Stomach smooth muscle (tissue), 2 donors: ENCODE measurements around the gene KCNG2.

ENCODE experiments used
- H3K27ac ChIP-seq: one replicate; pipeline ENCODE4 v1.7.0; 2013; ENCODE audit warnings: mild to moderate bottlenecking, low read length, inconsistent platforms
- H3K27me3 ChIP-seq, 2 donors: one replicate each; pipeline ENCODE4 v1.7.0; 2013; ENCODE audit warnings: low read length in 2 of 2; ENCODE audit not compliant: insufficient read depth in 2 of 2, control insufficient read depth in 1 of 2
- H3K36me3 ChIP-seq, 2 donors: one replicate each; pipeline ENCODE4 v1.7.0; 2013; ENCODE audit warnings: low read length in 2 of 2; ENCODE audit not compliant: control insufficient read depth in 2 of 2, insufficient read depth in 2 of 2
- H3K4me1 ChIP-seq: one replicate; pipeline ENCODE4 v1.7.0; 2013; ENCODE audit warnings: low read length; ENCODE audit not compliant: control insufficient read depth, insufficient read depth
- H3K4me3 ChIP-seq, 2 donors: one replicate each; pipeline ENCODE4 v1.7.0; 2013; ENCODE audit warnings: low read length in 2 of 2
- H3K9ac ChIP-seq, 2 donors: one replicate each; pipeline ENCODE4 v1.7.0; 2013; ENCODE audit warnings: low read length in 2 of 2, mild to moderate bottlenecking in 1 of 2
- H3K9me3 ChIP-seq, 2 donors: one replicate each; pipeline ENCODE4 v1.7.0; 2013; ENCODE audit warnings: low read length in 2 of 2; ENCODE audit not compliant: control insufficient read depth in 2 of 2
- donor health status: healthy.
- donor health status: Pancreatic carcinoma.

The KCNG2 gene

DNA sequence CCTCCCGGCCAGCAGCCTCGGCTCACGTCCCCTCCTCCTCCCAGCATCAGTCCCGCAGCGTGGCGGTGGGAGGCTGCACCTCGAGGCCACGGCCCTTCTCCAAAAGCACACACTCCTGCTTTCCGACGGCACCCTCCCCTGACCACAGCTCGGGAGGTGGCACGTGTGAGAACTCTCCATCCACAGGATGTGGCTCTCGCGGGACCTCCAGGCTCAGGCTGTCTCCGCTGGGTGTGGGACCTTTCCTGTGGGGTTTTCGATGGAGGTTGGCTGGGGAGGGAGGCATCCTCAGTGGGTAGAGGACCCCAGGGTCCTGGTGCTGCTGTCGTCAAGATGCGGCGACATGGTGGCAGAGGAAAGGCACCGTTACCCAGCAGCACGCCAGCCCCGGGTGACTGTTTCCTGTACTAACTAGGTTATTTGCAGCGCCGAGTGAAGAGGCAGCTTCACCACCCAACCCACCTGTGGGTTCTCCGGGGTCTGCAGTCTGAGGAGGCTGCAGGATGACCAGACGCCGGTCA lies 42.8 kb upstream of the KCNG2 start:
- H3K4me3 ChIP-seq: no peak overlapping the region
- H3K27ac ChIP-seq: no peak overlapping the region
- no peaks in the 10 kb centered on the region for H3K27me3 ChIP-seq
- no peaks in the 10 kb centered on the region for H3K4me1 ChIP-seq
- H3K9me3 ChIP-seq: peaks cover 4 to 12% of the 10 kb centered on the region in 2 donors
- H3K9ac ChIP-seq: no peak overlapping the region
- H3K36me3 ChIP-seq: peaks cover 16 to 20% of the 10 kb centered on the region in 2 donors

- Histone ChIP-seq H3K4me1 (no peaks in the 10 kb centered on the region), H3K36me3 (peaks cover 16 to 20% of the 10 kb centered on the region in 2 donors)
These were observed 42.1 kb upstream of the KCNG2 start for GRCh38 chr18:79755496-79756142.

GRCh38 chr18:79756143-79756500 lies 41.6 kb upstream of the KCNG2 start:
- Histone ChIP-seq H3K27ac (no peak overlapping the region), H3K4me3 (no peak overlapping the region), H3K27me3 (no peaks in the 10 kb centered on the region), H3K4me1 (no peaks in the 10 kb centered on the region), H3K36me3 (peaks cover 16 to 20% of the 10 kb centered on the region in 2 donors), H3K9ac (no peak overlapping the region), H3K9me3 (peaks cover 4 to 14% of the 10 kb centered on the region in 2 donors)

More at GRCh38 chr18:79755496-79756142, 42.1 kb upstream of the KCNG2 start:
- Histone ChIP-seq H3K9ac (no peak overlapping the region), H3K4me3 (no peak overlapping the region), H3K9me3 (peaks cover 4 to 14% of the 10 kb centered on the region in 2 donors), H3K27ac (no peak overlapping the region), H3K27me3 (no peaks in the 10 kb centered on the region)

DNA sequence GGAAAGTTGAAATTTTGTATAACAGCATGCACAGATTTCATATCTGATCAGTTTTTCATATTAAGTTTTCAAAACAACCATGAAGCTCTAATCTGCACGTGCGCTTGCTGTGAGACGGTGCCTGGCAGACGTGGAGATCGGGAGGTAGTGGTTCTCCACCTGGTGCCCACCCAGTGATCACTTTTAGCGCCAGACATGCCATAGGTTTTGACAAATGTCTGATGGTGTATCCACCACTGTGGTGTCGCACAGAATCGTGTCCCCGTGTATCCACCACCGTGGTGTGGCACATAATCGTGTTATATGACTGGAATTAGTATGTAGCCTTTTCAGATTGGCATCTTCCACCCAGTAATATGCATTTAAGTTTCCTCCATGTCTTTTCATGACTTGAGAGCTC lies 40.9 kb upstream of the KCNG2 start:
- no peaks in the 10 kb centered on the region for H3K27me3 ChIP-seq
- no peak overlapping the region for H3K9ac ChIP-seq
- peaks cover 4 to 14% of the 10 kb centered on the region in 2 donors for H3K9me3 ChIP-seq
- no peaks in the 10 kb centered on the region for H3K4me1 ChIP-seq
- peaks cover 16 to 20% of the 10 kb centered on the region in 2 donors for H3K36me3 ChIP-seq
- no peak overlapping the region for H3K27ac ChIP-seq
- H3K4me3 ChIP-seq: no peak overlapping the region

GRCh38 chr18:79760348-79760747 lies 37.4 kb upstream of the KCNG2 start:
- Histone ChIP-seq H3K9me3 (peaks cover 4 to 23% of the 10 kb centered on the region in 2 donors), H3K9ac (no peak overlapping the region), H3K36me3 (peaks cover 0 to 3% of the 10 kb centered on the region in 2 donors), H3K27ac (no peak overlapping the region), H3K27me3 (no peaks in the 10 kb centered on the region), H3K4me1 (no peaks in the 10 kb centered on the region), H3K4me3 (no peak overlapping the region)

GRCh38 chr18:79760881-79761280 lies 36.9 kb upstream of the KCNG2 start:
- H3K27ac ChIP-seq: no peak overlapping the region
- peaks cover 4 to 23% of the 10 kb centered on the region in 2 donors for H3K9me3 ChIP-seq
- H3K4me1 ChIP-seq: no peaks in the 10 kb centered on the region
- no peak overlapping the region for H3K9ac ChIP-seq
- no peaks in the 10 kb centered on the region for H3K27me3 ChIP-seq
- H3K36me3 ChIP-seq: peaks cover 0 to 3% of the 10 kb centered on the region in 2 donors
- no peak overlapping the region for H3K4me3 ChIP-seq

DNA sequence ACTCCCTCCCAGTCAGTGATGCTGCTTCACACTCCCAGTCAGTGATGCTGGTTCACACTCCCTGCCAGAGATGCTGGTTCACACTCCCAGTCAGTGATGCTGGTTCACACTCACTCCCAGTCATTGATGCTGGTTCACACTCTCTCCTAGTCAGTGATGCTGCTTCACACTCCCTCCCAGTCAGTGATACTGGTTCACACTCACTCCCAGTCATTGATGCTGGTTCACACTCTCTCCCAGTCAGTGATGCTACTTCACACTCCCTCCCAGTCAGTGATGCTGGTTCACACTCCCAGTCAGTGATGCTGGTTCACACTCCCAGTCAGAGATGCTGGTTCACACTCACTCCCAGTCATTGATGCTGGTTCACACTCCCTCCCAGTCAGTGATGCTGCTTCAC lies 34.3 kb upstream of the KCNG2 start:
- Histone ChIP-seq H3K4me1 (no peaks in the 10 kb centered on the region), H3K36me3 (no peaks in the 10 kb centered on the region), H3K27me3 (no peaks in the 10 kb centered on the region), H3K27ac (no peak overlapping the region), H3K9me3 (peaks cover 6 to 25% of the 10 kb centered on the region in 2 donors), H3K9ac (no peak overlapping the region), H3K4me3 (no peak overlapping the region)

- no peak overlapping the region for H3K4me3 ChIP-seq
These were observed 33.6 kb upstream of the KCNG2 start for GRCh38 chr18:79764131-79764530.

DNA sequence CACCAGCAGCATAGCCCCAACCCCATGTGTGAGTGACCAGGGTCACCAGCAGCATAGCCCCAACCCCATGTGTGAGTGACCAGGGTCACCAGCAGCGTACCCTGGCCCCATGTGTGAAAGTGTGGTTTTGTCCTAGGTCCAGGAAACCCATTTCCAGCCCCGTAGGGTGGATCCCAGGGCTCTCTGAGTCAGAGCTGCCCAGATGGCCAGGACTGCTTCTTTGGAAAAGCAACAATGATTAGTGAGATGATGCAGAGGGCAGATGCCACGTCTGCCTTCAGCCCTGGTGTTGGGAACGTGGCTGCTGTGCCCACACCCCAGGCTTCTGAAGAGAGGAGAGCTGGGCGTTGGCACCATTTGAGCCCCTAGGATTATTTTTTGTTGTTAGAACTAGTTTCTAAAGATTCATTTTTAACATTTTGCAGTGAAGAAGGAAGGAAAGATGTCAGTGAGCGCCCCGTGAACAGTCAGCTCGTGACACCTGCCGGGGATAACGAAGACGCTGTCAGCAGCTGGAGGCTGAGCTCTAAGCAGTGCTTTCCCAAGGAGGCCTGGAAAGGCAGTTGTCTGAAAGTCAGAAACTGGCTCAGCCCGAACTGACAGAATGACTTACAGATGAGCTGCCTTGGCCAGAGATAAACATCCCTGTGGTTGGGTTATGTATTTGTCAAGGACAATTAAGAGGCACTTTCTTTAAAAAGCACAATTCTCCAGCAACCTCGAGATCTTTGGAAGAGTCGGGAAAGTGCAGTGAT lies 32.1 kb upstream of the KCNG2 start:
- no peaks in the 10 kb centered on the region for H3K36me3 ChIP-seq
- no peaks in the 10 kb centered on the region for H3K4me1 ChIP-seq
- H3K27ac ChIP-seq: no peak overlapping the region
- H3K4me3 ChIP-seq: no peak overlapping the region
- no peaks in the 10 kb centered on the region for H3K27me3 ChIP-seq
- H3K9ac ChIP-seq: no peak overlapping the region
- H3K9me3 ChIP-seq: peaks cover 6 to 21% of the 10 kb centered on the region in 2 donors

More at GRCh38 chr18:79764131-79764530, 33.6 kb upstream of the KCNG2 start:
- H3K9me3 ChIP-seq: peaks cover 6 to 20% of the 10 kb centered on the region in 2 donors
- no peaks in the 10 kb centered on the region for H3K27me3 ChIP-seq
- H3K27ac ChIP-seq: no peak overlapping the region
- no peaks in the 10 kb centered on the region for H3K4me1 ChIP-seq
- H3K9ac ChIP-seq: no peak overlapping the region
- H3K36me3 ChIP-seq: no peaks in the 10 kb centered on the region

GRCh38 chr18:79766308-79766707 lies 31.4 kb upstream of the KCNG2 start:
- Histone ChIP-seq H3K9me3 (peaks cover 6 to 21% of the 10 kb centered on the region in 2 donors), H3K4me1 (no peaks in the 10 kb centered on the region), H3K27me3 (no peaks in the 10 kb centered on the region), H3K27ac (no peak overlapping the region), H3K9ac (no peak overlapping the region), H3K36me3 (no peaks in the 10 kb centered on the region), H3K4me3 (no peak overlapping the region)

GRCh38 chr18:79768745-79769144 lies 29.0 kb upstream of the KCNG2 start:
- Histone ChIP-seq H3K27ac (no peak overlapping the region), H3K36me3 (no peaks in the 10 kb centered on the region), H3K4me3 (no peak overlapping the region), H3K27me3 (peaks cover 0 to 2% of the 10 kb centered on the region in 2 donors), H3K4me1 (no peaks in the 10 kb centered on the region), H3K9me3 (peaks cover 6 to 11% of the 10 kb centered on the region in 2 donors), H3K9ac (no peak overlapping the region)
